ENCODE measurements around the gene POU2F2. TPM values are rescaled to one million over a fixed set of nuclear protein-coding genes. Genes with fewer than 3 reads are reported as not detected.

Gene POU2F2
- total and polyA plus RNA-seq, 12 donors = 0.72 to 17.2 (median 3.1) TPM

DNA sequence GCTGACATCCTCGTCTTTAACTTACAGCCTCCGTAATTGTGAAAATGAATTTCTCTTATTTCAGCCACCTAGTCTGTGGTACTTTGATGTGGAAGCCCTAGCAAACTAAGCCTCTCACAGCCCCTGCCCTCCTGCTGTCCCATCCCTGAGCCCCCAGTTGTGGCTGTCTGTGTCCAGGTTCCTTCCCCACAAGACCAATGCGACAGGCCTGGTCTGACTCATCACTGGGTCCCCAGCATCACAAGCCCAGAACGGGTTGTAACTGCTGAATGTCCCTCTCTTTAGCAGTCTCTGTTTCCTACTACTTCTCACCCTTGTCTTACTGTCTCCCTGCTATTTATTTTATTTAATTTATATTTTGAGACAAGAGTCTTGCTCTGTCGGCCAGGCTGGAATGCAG lies 5.7 kb downstream of the POU2F2 start:
- Histone ChIP-seq H3K27ac (no peak overlapping the region), H3K36me3 (replicated peaks in 1 of 2) (no peaks in the 10 kb centered on the region), H3K4me1 (replicated peaks in 1 of 2) (no peaks in the 10 kb centered on the region), H3K4me3 (no peak overlapping the region), H3K9me3 (replicated peaks in 1 of 3) (no peaks in the 10 kb centered on the region), H3K27me3 (no peaks in the 10 kb centered on the region)
- intact Hi-C loops (cut with DNase I) = no loop called here
- no peak for DNase-seq
- 70 to 83% (median 75%) methylated on average over 5 of the region's 5 CpGs for WGBS, 4 donors
- TF ChIP-seq, protein P1, sequence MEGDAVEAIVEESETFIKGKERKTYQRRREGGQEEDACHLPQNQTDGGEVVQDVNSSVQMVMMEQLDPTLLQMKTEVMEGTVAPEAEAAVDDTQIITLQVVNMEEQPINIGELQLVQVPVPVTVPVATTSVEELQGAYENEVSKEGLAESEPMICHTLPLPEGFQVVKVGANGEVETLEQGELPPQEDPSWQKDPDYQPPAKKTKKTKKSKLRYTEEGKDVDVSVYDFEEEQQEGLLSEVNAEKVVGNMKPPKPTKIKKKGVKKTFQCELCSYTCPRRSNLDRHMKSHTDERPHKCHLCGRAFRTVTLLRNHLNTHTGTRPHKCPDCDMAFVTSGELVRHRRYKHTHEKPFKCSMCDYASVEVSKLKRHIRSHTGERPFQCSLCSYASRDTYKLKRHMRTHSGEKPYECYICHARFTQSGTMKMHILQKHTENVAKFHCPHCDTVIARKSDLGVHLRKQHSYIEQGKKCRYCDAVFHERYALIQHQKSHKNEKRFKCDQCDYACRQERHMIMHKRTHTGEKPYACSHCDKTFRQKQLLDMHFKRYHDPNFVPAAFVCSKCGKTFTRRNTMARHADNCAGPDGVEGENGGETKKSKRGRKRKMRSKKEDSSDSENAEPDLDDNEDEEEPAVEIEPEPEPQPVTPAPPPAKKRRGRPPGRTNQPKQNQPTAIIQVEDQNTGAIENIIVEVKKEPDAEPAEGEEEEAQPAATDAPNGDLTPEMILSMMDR (IDR thresholded peaks at IDR 0.05) = no peak
- no peak for TF ChIP-seq POLR2A (IDR thresholded peaks at IDR 0.05)

DNA sequence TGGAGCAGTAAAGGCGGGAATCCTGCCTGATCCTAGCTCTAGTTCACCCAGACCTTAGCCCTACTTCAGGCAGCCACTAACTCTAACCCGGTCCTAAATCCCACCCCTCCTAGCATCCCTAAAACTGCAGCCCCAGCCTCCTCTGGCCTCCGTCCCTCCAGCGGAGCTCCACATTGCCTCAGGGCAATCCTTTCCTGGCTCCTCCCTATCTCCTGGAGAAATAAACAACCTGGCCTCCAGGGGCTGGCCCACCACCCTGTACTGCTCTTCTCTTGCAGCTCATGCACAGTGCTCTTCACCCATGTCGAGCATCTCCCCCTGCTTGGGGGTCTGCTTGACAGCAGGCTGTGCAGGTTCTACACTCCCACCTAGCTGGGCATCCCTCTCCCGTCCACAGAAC lies 6.7 kb downstream of the POU2F2 start:
- 62 to 70% (median 64%) methylated on average over 5 to 6 of the region's 6 CpGs for WGBS, 4 donors
- H3K4me1 ChIP-seq (replicated peaks in 1 of 2) = no peaks in the 10 kb centered on the region

DNA sequence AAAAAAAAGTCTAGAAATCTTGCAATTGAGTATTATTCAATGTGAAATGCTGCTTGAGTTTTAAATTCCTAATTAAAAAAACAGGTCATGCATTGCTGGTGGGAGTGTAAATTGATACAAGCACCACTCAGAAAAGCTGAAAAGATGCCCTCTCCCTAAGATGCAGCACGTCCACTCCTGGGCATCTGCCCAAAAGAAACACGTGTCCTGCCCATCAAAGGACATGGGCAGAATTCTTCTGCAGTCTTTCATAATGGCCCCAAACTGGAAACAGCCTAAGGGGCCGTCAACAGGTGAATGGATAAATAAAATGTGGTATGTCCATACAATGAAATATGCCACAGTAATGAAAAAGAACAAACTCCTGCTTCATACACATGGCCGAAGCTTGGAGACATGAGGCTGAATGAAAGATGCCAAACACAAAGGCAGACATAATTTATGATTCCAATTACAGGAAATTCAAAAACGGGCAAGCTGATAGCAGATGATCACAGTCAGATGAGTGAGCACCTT lies 7.8 kb downstream of the POU2F2 start:
- Histone ChIP-seq H3K4me1 (replicated peaks in 1 of 2) (no peaks in the 10 kb centered on the region), H3K27me3 (no peaks in the 10 kb centered on the region), H3K9me3 (replicated peaks in 1 of 3) (no peaks in the 10 kb centered on the region), H3K4me3 (no peak overlapping the region), H3K36me3 (replicated peaks in 1 of 2) (no peaks in the 10 kb centered on the region), H3K27ac (no peak overlapping the region)
- TF ChIP-seq, protein P1 (IDR thresholded peaks at IDR 0.05) = no peak
- no peak for TF ChIP-seq POLR2A (IDR thresholded peaks at IDR 0.05)
- DNase-seq = no peak
- intact Hi-C loops (cut with DNase I) = no loop called here
- WGBS, 4 donors = 57 to 74% (median 72%) methylated on average over 5 of the region's 5 CpGs

More for the DNA sequence above, 6.7 kb downstream of the POU2F2 start:
- no peak for DNase-seq
- no peak overlapping the region for H3K27ac ChIP-seq
- intact Hi-C loops (cut with DNase I) = no loop called here
- no peaks in the 10 kb centered on the region for H3K27me3 ChIP-seq
- no peaks in the 10 kb centered on the region for H3K9me3 ChIP-seq (replicated peaks in 1 of 3)
- TF ChIP-seq, protein P1 (IDR thresholded peaks at IDR 0.05) = no peak
- no peak for TF ChIP-seq POLR2A (IDR thresholded peaks at IDR 0.05)
- H3K36me3 ChIP-seq (replicated peaks in 1 of 2) = no peaks in the 10 kb centered on the region
- H3K4me3 ChIP-seq = no peak overlapping the region

DNA sequence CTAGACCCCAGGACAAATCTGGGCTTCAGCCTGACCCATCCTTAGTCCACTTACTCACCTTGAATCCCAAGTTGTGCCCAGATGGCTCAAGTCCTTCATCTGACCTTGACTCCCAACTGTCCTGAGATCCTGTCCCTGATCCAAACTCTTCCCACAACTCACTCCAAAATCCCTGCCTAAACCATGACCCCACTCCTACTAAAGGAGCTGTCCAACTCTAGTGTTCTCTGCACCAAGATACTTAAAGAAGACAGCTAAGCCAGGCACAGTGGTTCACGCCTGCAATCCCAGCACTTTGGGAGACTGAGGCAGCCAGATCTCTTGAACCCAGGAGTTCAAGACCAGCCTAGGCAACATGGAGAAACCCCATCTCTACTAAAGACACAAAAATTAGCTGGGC lies 8.5 kb downstream of the POU2F2 start:
- no peaks in the 10 kb centered on the region for H3K4me1 ChIP-seq (replicated peaks in 1 of 2)
- H3K9me3 ChIP-seq (replicated peaks in 1 of 3) = no peaks in the 10 kb centered on the region
- no peaks in the 10 kb centered on the region for H3K36me3 ChIP-seq (replicated peaks in 1 of 2)
- TF ChIP-seq POLR2A (IDR thresholded peaks at IDR 0.05) = no peak
- TF ChIP-seq, protein P1 (IDR thresholded peaks at IDR 0.05) = no peak
- intact Hi-C loops (cut with DNase I) = no loop called here
- 86 to 97% (median 89%) methylated on average over 1 of the region's 1 CpG for WGBS, 4 donors
- H3K27ac ChIP-seq = no peak overlapping the region
- DNase-seq = no peak
- no peak overlapping the region for H3K4me3 ChIP-seq
- no peaks in the 10 kb centered on the region for H3K27me3 ChIP-seq

Data from adrenal gland (tissue), 12 donors.